ENCODE results near the gene CYB5R3.
"Not testable (repeated sequence)": the region's sequence is repeated elsewhere in the genome, so short reads cannot be mapped to it uniquely, and the experiment has no call there.

CYB5R3 gene

DNA sequence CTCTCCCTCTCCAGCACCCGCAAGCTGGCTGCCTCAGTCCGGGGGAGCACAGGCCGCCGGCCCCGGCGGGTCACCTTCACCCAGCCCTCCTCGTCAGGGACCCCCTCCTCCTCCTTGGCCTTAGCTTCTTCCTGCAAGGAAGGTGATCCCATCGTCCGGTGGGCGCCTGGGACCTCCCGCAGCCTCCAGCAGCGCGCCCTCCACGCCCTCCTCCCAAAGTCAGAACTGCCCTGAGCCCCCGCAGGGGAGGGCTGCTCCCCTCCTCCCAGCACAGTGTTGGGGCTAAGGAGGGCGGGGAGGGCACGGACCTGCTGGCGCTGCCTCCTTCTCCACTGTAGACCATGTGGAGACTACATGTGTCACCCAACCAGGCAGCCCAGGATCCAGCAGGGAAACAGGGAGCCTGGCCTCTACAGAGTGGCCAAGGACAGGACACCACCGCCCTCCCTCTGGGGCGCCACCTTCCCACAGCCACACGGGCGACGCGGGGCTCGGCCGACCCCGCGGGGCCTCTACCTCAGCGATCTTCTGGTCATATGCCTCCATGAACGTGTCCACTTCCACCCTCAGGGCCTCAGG is 73.1 kb downstream of the CYB5R3 start:
- DNase-seq, H3K9me3 Mint-ChIP-seq, H3K27me3 Mint-ChIP-seq, H3K27ac Mint-ChIP-seq, CTCF ChIA-PET, H3K4me1 Mint-ChIP-seq, H3K4me3 Mint-ChIP-seq: not testable (repeated sequence)
- H3K36me3 Mint-ChIP-seq: peaks cover 18% of the 10 kb centered on the region

- H3K4me1 Mint-ChIP-seq, H3K27me3 Mint-ChIP-seq, H3K4me3 Mint-ChIP-seq, H3K27ac Mint-ChIP-seq, CTCF ChIA-PET, H3K9me3 Mint-ChIP-seq, DNase-seq: not testable (repeated sequence)
- H3K36me3 Mint-ChIP-seq: peaks cover 22% of the 10 kb centered on the region
Observed at GRCh38 chr22:42574468-42574867, 74.7 kb downstream of the CYB5R3 start.

DNA sequence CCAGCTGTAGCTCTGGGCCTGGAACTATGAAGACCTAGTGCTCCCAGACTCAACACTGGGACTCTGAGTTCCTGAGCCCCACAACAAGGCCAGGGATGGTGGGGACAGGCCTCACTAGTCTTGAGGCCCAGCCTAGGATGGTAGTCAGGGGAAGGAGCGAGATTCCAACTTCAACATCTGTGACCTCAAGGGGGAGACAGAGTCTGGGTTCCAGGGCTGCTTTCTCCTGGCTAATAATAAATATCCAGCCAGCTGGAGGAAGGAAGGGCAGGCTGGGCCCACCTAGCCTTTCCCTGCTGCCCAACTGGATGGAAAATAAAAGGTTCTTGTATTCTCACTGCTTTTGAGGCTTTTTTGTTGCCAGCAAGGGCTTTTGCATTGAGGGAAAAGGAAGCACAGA is 75.1 kb downstream of the CYB5R3 start:
- H3K27me3 Mint-ChIP-seq, H3K27ac Mint-ChIP-seq, H3K9me3 Mint-ChIP-seq, H3K4me1 Mint-ChIP-seq, DNase-seq, H3K4me3 Mint-ChIP-seq, CTCF ChIA-PET: not testable (repeated sequence)
- H3K36me3 Mint-ChIP-seq: peaks cover 22% of the 10 kb centered on the region

DNA sequence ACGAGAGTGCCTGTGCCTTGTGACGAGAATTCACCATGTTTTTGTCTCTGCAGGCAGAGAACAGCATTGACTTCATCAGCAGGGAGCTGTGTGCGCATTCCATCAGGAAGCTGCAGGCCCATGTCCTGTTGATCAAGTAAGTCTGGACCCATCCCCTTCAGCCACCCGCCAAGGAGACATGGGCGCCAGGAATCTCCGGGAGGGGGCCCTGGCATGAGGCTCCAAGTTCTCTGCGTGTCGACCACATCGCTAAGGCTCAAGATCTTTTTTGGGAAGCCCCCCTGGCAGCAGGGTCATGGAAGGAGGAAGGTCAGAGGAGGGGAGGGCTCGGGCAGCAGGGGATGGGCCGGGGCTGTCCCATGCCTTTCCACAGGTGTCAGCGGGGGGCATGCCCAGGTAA is 78.1 kb downstream of the CYB5R3 start:
- H3K4me1 Mint-ChIP-seq, H3K27ac Mint-ChIP-seq, CTCF ChIA-PET, DNase-seq, H3K27me3 Mint-ChIP-seq, H3K9me3 Mint-ChIP-seq, H3K4me3 Mint-ChIP-seq: not testable (repeated sequence)
- peaks cover 16% of the 10 kb centered on the region for H3K36me3 Mint-ChIP-seq

DNA sequence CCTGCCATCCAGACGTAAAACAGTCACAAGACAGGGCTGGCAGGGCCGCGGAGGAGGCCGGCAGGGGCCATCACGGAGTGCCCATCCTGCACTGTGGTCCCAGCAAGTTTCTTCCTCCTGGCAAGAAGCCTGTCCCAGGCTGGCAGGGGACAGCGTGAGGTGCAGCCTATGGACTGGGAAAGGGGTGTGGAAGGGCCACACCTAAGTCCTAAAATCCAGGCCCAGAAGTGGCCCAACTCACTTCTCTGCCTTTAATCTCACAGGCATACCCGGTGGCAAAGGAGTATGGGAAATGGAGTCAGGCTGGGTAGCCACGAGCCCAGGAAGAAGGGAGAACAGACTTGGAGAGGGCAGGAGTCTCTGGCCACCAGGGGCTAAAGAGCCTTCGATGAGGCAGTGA is 78.6 kb downstream of the CYB5R3 start:
- H3K9me3 Mint-ChIP-seq, H3K27me3 Mint-ChIP-seq, H3K27ac Mint-ChIP-seq, H3K4me1 Mint-ChIP-seq, CTCF ChIA-PET, H3K4me3 Mint-ChIP-seq, DNase-seq: not testable (repeated sequence)
- H3K36me3 Mint-ChIP-seq: peaks cover 16% of the 10 kb centered on the region

GRCh38 chr22:42567950-42568349 is 81.2 kb downstream of the CYB5R3 start:
- not testable (repeated sequence) for H3K4me3 Mint-ChIP-seq, DNase-seq, H3K4me1 Mint-ChIP-seq, H3K27ac Mint-ChIP-seq, H3K27me3 Mint-ChIP-seq, H3K9me3 Mint-ChIP-seq, H3K36me3 Mint-ChIP-seq
- CTCF ChIA-PET: interaction anchor here (0.6 to 1.9 kb wide), 2 partner anchors 8 to 13 kb away, joined by 3 to 4 read pairs; no protein-coding TSS in a partner anchor
